Adrenal gland (tissue), 12 donors: ENCODE results near the gene ZER1. TPM values are rescaled to one million over a fixed set of nuclear protein-coding genes. Genes with fewer than 3 reads are reported as not detected.
"Not testable (repeated sequence)": the region's sequence is repeated elsewhere in the genome, so short reads cannot be mapped to it uniquely, and the experiment has no call there.

ENCODE experiments used
- DNase-seq, 7 donors: peaks; one replicate each; pipeline ENCODE4 v3.0.0-alpha.2; 2019 to 2020
- H3K27ac ChIP-seq, 5 donors: fragments of 200-600 bp; sonication (generic) in 4 of 5; 1 replicate in 3 of 5; 2 replicates in 2 of 5; pipeline versions ENCODE4 v1.5.1 to v1.8.0; 2016 to 2020; ENCODE audit warnings: mild to moderate bottlenecking in 1 of 5
- H3K27me3 ChIP-seq: fragments of 200-600 bp; 2 replicates; pipeline ENCODE4 v1.8.0; 2021
- H3K36me3 ChIP-seq, 2 donors: fragments of 200-600 bp; replicated peaks in 1 of 2; 1 replicate in 1 of 2; 2 replicates in 1 of 2; pipeline versions ENCODE4 v1.5.1 to v1.8.0; 2018 to 2022
- H3K4me1 ChIP-seq, 2 donors: fragments of 200-600 bp; replicated peaks in 1 of 2; 1 replicate in 1 of 2; 2 replicates in 1 of 2; pipeline versions ENCODE4 v1.5.1 to v1.8.0; 2018 to 2021
- H3K4me3 ChIP-seq, 4 donors: fragments of 200-600 bp; sonication (generic) in 3 of 4; one replicate each; pipeline ENCODE4 v1.5.1; 2016 to 2018
- H3K9me3 ChIP-seq, 3 donors: fragments of 200-600 bp; sonication (generic) in 1 of 3; replicated peaks in 1 of 3; 1 replicate in 2 of 3; 2 replicates in 1 of 3; pipeline versions ENCODE4 v1.5.1 to v1.8.0; 2016 to 2021
- POLR2A ChIP-seq, 2 donors: fragments of 450-650 bp; IDR thresholded peaks; one replicate each; pipeline ENCODE4 v1.6.1; 2017; ENCODE audit warnings: antibody characterized with exemption in 2 of 2, mild to moderate bottlenecking in 2 of 2, moderate library complexity in 1 of 2
- WGBS, 4 donors: extraction: QIAGEN DNeasy Blood & Tissue Kit in 2 of 4; methylation state at CpG; one replicate each; pipeline versions ENCODE4 v1.1.5 to v1.1.7; 2013 to 2017; 5-methylcytosine and 5-hydroxymethylcytosine counted together
- intact Hi-C, 2 donors: fragments of 100-400 bp; cut with DNase I; formaldehyde crosslinking; loops; one replicate each; pipeline versions ENCODE4 v1.14.1 to v1.15.0; 2022 to 2023
- polyA plus RNA-seq, 3 donors: library from polyadenylated mRNA; stranded (reverse); fragments of 200-250 nt in 2 of 3; fragments of 350-450 nt in 1 of 3; fragmentation: Illumina TruSeq in 1 of 3; extraction: RNeasy Lipid Tissue Mini Kit (QIAGEN cat#74804) in 1 of 3; gene quantifications; one replicate each; pipeline ENCODE4 v1.2.3, GENCODE V29; 2013 to 2014
- total RNA-seq, 9 donors: library from RNA; depleted of rRNA in 4 of 9; stranded (reverse); fragments of >200 nt in 4 of 9; fragments of 120-200 nt in 1 of 9; fragmentation: NEBNext Ultra II Directional in 1 of 9; extraction: Animal tissue kit (Norgen Biotek cat#: 25700) in 1 of 9; gene quantifications; one replicate each; pipeline versions ENCODE4 v1.1.0 to v1.2.4, GENCODE V29; 2013 to 2023
- TF ChIP-seq, protein P1 (sequence below), 6 experiments: fragments of 450-650 bp in 4 of 6; fragments of 200-600 bp in 2 of 6; sonication (generic) in 1 of 6; IDR thresholded peaks; 1 replicate in 5 of 6; 2 replicates in 1 of 6; pipeline versions ENCODE4 v1.5.1 to v1.8.0; 2016 to 2021; ENCODE audit warnings: antibody characterized with exemption in 6 of 6, mild to moderate bottlenecking in 2 of 6, moderate library complexity in 1 of 6
- donor health status: healthy with polysubstance abuse.
- donor health status: Bipolar disorder and iron deficiency.
- donor health status: DM: yes; HTN: yes; CAD: no.
- donor health status: DM: no; HTN: no; CAD: no.
- donor health status: DM: no; HTN: no; CAD: no.
- donor health status: DM: yes; HTN: yes; CAD: no.

The ZER1 gene
- total and polyA plus RNA-seq, 12 donors, result 17.0 to 131 (median 53.4) TPM

DNA sequence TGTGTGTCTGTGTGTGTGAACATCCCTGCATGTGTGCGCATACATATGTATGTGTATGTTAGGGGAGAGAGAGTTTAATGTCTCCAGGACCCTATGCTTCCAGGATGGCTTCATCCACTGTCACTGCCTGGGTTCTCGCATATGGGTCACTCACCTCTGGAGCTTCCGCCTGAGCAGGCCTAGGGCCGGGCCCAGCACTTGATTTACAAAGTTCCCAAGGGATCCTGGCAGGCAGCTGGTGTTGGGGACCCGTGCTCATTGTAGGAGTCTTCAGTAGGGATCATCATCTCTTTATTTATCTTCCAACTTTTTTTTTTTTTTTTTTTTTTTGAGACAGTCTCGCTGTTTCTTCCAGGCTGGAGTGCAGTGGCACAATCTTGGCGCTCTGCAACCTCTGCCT is 28.3 kb upstream of the ZER1 start:
- intact Hi-C loops, result no loop called here
- DNase-seq, result no peak
- Histone ChIP-seq H3K36me3 (peaks cover 0 to 72% of the 10 kb centered on the region in 2 donors), H3K9me3 (no peaks in the 10 kb centered on the region), H3K4me3 (no peak overlapping the region), H3K27me3 (no peaks in the 10 kb centered on the region), H3K27ac (no peak overlapping the region), H3K4me1 (no peaks in the 10 kb centered on the region)
- 95 to 98% (median 96%) methylated on average over 7 of the region's 7 CpGs for WGBS, 4 donors
- TF ChIP-seq, protein P1, sequence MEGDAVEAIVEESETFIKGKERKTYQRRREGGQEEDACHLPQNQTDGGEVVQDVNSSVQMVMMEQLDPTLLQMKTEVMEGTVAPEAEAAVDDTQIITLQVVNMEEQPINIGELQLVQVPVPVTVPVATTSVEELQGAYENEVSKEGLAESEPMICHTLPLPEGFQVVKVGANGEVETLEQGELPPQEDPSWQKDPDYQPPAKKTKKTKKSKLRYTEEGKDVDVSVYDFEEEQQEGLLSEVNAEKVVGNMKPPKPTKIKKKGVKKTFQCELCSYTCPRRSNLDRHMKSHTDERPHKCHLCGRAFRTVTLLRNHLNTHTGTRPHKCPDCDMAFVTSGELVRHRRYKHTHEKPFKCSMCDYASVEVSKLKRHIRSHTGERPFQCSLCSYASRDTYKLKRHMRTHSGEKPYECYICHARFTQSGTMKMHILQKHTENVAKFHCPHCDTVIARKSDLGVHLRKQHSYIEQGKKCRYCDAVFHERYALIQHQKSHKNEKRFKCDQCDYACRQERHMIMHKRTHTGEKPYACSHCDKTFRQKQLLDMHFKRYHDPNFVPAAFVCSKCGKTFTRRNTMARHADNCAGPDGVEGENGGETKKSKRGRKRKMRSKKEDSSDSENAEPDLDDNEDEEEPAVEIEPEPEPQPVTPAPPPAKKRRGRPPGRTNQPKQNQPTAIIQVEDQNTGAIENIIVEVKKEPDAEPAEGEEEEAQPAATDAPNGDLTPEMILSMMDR (IDR thresholded peaks at IDR 0.05), result no peak
- no peak for TF ChIP-seq POLR2A (IDR thresholded peaks at IDR 0.05)

DNA sequence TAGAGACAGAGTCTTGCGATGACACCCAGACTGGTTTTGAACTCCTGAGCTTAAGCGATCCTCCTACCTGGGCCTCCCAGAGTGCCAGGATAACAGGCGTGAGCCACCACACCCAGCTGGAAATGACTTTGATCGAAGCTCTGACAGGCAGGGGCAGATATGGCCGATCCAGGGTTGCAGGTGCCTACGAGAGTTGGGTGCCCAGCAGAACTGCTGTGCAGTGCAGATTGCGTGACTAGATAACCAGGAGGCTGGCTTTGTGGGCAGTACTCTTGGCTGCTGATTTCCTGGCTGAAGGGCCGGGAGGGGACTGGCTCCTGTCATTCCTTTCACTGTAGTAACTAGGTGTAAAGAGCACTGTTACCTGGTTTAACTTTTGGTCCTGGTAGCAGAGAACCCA is 27.2 kb upstream of the ZER1 start:
- Histone ChIP-seq H3K4me1 (no peaks in the 10 kb centered on the region), H3K4me3 (no peak overlapping the region), H3K27ac (no peak overlapping the region), H3K36me3 (peaks cover 0 to 69% of the 10 kb centered on the region in 2 donors), H3K9me3 (no peaks in the 10 kb centered on the region), H3K27me3 (no peaks in the 10 kb centered on the region)
- TF ChIP-seq, protein P1 (IDR thresholded peaks at IDR 0.05), result no peak
- TF ChIP-seq POLR2A (IDR thresholded peaks at IDR 0.05), result no peak
- WGBS, 4 donors, result 66 to 95% (median 89%) methylated on average over 5 to 8 of the region's 8 CpGs
- intact Hi-C loops, result no loop called here
- DNase-seq, result no peak

DNA sequence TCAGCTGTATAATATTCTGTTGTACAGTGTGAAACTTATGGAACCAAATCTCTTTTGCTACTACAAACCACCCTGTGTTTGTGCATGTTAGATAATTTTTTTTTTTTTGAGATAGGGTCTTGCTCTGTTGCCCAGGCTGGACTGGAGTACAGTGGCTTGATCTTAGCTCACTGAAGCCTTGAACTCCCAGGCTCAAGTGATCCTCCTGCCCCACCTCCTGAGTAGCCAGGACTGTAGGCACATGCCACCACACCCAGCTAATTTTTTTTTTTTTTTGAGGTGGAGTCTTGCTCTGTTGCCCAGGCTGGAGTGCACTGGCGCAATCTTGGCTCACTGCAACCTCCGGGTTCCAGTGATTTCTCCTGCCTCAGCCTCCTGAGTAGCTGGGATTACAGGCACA is 23.2 kb upstream of the ZER1 start:
- H3K27ac ChIP-seq, H3K4me3 ChIP-seq, H3K27me3 ChIP-seq, DNase-seq, intact Hi-C loops, H3K9me3 ChIP-seq: not testable (repeated sequence)
- H3K36me3 ChIP-seq, result peaks cover 0 to 76% of the 10 kb centered on the region in 2 donors
- H3K4me1 ChIP-seq, result peaks cover 4 to 21% of the 10 kb centered on the region in 2 donors
- 41 to 55% (median 47%) methylated on average over 2 of the region's 2 CpGs for WGBS, 4 donors

DNA sequence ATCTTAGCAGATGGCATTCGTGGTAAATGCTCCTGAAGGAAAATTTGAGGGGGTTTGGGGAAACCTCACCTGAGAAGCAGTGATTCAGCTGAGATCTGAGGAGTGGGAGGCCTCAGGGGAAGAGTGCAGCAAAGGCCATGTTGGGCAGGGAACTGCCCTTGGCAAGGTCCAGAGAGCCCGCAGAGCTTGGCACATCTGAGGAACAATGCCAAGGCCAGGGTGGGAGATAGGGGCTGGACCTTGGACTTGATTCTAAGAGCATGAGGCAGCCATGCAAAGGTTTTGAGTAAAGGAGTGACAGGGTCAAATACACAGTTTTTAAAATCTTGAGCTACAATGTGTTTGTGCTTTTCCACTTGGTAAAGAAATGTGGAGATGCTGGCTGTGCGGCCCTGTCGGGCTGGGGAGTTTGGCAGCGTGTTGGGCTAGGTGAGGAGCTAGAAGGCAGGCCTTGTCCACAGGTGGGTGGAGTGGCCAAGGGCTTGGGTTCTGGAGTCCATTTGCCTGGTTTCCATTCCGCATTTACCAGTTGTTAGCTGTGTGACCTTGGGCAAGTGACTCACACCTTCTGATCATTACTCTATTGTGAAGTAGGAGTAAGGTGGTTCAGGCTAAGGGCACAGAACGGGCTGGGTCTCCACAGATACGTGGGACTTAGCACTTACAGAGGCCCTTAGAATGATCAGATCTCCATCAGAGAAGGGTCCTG is 21.4 kb upstream of the ZER1 start:
- H3K4me3 ChIP-seq, result no peak overlapping the region
- no peak for TF ChIP-seq POLR2A (IDR thresholded peaks at IDR 0.05)
- TF ChIP-seq, protein P1 (IDR thresholded peaks at IDR 0.05), result no peak
- no peaks in the 10 kb centered on the region for H3K27me3 ChIP-seq
- 36 to 67% (median 47%) methylated on average over 8 of the region's 8 CpGs for WGBS, 4 donors
- peaks cover 7 to 28% of the 10 kb centered on the region in 2 donors for H3K4me1 ChIP-seq
- no peaks in the 10 kb centered on the region for H3K9me3 ChIP-seq
- peak in 6 of 7 donors; percentile 55 to 73 (median 68) for DNase-seq
- H3K27ac ChIP-seq, result peak overlapping the region in 4 of 5 donors; percentile 6 to 80 (median 64)
- intact Hi-C loops, result no loop called here
- H3K36me3 ChIP-seq, result peaks cover 0 to 61% of the 10 kb centered on the region in 2 donors

DNA sequence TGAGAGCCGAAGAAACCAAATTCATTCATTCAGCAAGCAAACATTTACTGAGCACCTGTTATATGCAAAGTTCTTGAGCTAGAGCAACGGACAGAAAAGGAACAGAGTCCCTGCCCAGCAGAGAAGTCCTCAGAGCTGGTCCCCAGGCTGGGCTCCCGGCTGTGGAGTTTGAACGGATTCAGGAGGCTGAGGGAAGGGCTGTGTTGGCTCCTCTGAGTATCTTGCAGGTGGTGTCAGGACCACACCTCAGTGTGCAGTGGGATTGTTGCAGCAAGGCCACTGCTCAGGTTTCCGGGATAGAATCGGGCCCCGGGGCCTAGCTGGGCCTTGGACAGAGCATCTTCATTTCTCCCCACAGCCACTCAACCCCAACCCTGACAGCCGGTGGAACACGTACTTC is 20.4 kb upstream of the ZER1 start:
- Histone ChIP-seq H3K27me3 (no peaks in the 10 kb centered on the region), H3K4me3 (no peak overlapping the region), H3K4me1 (peaks cover 11 to 31% of the 10 kb centered on the region in 2 donors), H3K27ac (peak overlapping the region in 2 of 5 donors; percentile 70 to 80), H3K9me3 (no peaks in the 10 kb centered on the region), H3K36me3 (peaks cover 0 to 51% of the 10 kb centered on the region in 2 donors)
- intact Hi-C loops, result no loop called here
- 69 to 86% (median 76%) methylated on average over 6 to 9 of the region's 9 CpGs for WGBS, 4 donors
- TF ChIP-seq, protein P1 (IDR thresholded peaks at IDR 0.05), result no peak
- TF ChIP-seq POLR2A (IDR thresholded peaks at IDR 0.05), result no peak
- DNase-seq, result no peak
